ENCODE measurements around the gene ANXA2R.

Gene ANXA2R

DNA sequence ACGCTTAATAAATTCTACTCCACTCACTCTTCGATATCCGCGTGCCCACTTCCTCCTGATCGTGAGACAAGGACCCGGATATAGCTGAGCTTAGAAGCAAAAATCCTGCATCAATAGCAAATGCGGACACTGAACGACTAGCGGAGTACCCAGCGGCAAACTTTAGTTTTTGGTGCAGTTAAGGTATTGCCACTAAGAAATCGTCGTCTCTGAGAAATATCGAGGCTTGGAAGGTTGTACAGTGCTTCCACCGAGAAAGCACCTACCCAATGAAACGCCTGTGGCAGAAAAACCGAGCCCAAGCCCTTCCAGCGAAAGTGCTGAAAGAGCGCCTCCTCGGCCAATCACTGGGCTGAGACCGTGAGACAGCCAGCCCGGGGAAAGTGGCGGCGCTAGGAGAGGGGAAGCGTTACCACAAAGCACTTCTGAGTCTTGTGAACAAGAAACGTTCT is 32.2 kb downstream of the ANXA2R start:
- H3K27me3 ChIP-seq: no peaks in the 10 kb centered on the region
- H3K9me3 ChIP-seq: no peaks in the 10 kb centered on the region
- peaks cover 36 to 38% of the 10 kb centered on the region in 2 experiments for H3K4me1 ChIP-seq (ENCODE audit: control insufficient read depth in 1 of 2, insufficient read depth in 1 of 2, low read depth in 1 of 2, low read length in 1 of 2)
- no peak for TF ChIP-seq CTCF (IDR thresholded peaks at IDR 0.05)
- peak overlapping the region; percentile 74 to 80 for H3K4me3 ChIP-seq (ENCODE audit: low read depth in 1 of 2, low read length in 1 of 2)
- H3K36me3 ChIP-seq: no peaks in the 10 kb centered on the region
- H3K27ac ChIP-seq: peak overlapping the region; percentile 98

DNA sequence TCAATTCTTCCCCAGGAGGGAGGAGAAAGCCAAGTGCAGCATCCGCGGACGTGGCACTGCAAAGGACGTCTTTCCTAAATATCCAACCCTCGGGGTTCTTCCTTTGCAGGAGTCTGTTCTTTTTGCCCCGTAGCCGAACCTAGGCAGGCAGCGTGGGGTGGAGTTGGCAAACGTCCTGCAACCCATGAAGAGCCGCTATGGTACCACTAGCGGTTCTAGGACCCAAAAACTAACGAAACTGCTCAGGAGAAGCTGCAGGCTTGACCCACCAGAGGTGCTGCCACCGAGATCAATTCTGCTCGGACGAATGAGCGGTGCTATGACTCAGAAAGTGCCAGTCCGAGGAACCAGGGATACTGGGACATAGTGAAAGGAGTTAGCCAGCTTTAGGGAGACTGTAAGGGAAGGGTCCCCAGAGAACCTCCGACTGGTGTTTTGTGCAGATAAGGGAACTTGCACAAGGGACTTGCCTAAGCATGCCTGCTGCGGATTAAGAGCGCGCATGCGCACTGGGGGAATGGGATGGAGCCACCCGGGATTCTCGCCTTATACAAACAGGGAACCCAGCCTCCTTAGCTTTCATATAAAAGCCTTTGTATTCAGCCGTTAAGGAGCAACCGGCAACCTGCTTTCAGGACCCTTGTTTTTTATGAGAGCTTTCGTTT is 32.7 kb downstream of the ANXA2R start:
- TF ChIP-seq CTCF (IDR thresholded peaks at IDR 0.05): peak; percentile 12
- H3K4me3 ChIP-seq (ENCODE audit: low read depth in 1 of 2, low read length in 1 of 2): peak overlapping the region; percentile 74 to 80
- peaks cover 36 to 38% of the 10 kb centered on the region in 2 experiments for H3K4me1 ChIP-seq (ENCODE audit: control insufficient read depth in 1 of 2, insufficient read depth in 1 of 2, low read depth in 1 of 2, low read length in 1 of 2)
- no peaks in the 10 kb centered on the region for H3K36me3 ChIP-seq
- peak overlapping the region; percentile 98 for H3K27ac ChIP-seq
- no peaks in the 10 kb centered on the region for H3K27me3 ChIP-seq
- no peaks in the 10 kb centered on the region for H3K9me3 ChIP-seq

GRCh38 chr5:43006424-43007202 is 33.5 kb downstream of the ANXA2R start:
- Histone ChIP-seq H3K36me3 (no peaks in the 10 kb centered on the region), H3K4me1 (ENCODE audit: control insufficient read depth in 1 of 2, insufficient read depth in 1 of 2, low read depth in 1 of 2, low read length in 1 of 2) (peaks cover 36 to 38% of the 10 kb centered on the region in 2 experiments), H3K9me3 (no peaks in the 10 kb centered on the region), H3K27ac (peak overlapping the region; percentile 98), H3K4me3 (ENCODE audit: low read depth in 1 of 2, low read length in 1 of 2) (peak overlapping the region; percentile 74 to 80), H3K27me3 (no peaks in the 10 kb centered on the region)
- TF ChIP-seq CTCF (IDR thresholded peaks at IDR 0.05): no peak

- Histone ChIP-seq H3K4me3 (ENCODE audit: low read depth in 1 of 2, low read length in 1 of 2) (no peak overlapping the region), H3K27ac (no peak overlapping the region), H3K27me3 (peaks cover 11% of the 10 kb centered on the region), H3K36me3 (no peaks in the 10 kb centered on the region), H3K9me3 (no peaks in the 10 kb centered on the region), H3K4me1 (ENCODE audit: control insufficient read depth in 1 of 2, insufficient read depth in 1 of 2, low read depth in 1 of 2, low read length in 1 of 2) (peaks cover 33 to 36% of the 10 kb centered on the region in 2 experiments)
- TF ChIP-seq CTCF (IDR thresholded peaks at IDR 0.05): no peak
Observed at GRCh38 chr5:43005031-43005430, 35.1 kb downstream of the ANXA2R start.

DNA sequence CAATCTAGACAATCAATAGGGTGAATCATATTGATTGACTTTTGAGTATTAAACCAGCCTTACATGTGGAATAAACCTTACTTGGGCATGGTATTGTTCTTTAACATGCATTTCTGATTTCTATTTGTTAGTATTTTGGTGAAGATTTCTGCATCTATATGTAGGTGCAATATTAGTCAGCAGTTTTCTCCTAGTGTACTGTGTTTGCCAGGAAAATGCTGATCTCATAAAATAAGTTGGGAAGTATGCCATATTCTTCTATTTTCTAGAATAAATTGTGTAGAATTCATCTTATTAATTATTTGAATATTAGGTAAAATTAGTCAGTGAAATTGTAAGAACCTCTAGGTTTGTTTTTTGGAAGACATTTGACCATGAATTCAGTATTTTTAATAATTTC is 38.4 kb downstream of the ANXA2R start:
- no peak overlapping the region for H3K27ac ChIP-seq
- TF ChIP-seq CTCF (IDR thresholded peaks at IDR 0.05): no peak
- H3K27me3 ChIP-seq: peaks cover 16% of the 10 kb centered on the region
- H3K4me1 ChIP-seq (ENCODE audit: control insufficient read depth in 1 of 2, insufficient read depth in 1 of 2, low read depth in 1 of 2, low read length in 1 of 2): peaks cover 18 to 21% of the 10 kb centered on the region in 2 experiments
- H3K9me3 ChIP-seq: no peaks in the 10 kb centered on the region
- no peak overlapping the region for H3K4me3 ChIP-seq (ENCODE audit: low read depth in 1 of 2, low read length in 1 of 2)
- H3K36me3 ChIP-seq: no peaks in the 10 kb centered on the region

Data from neutrophil (primary cell).